Measurements from ENCODE around the gene TMOD3.
"Not testable (repeated sequence)": the region's sequence is repeated elsewhere in the genome, so short reads cannot be mapped to it uniquely, and the experiment has no call there.

TMOD3 gene

GRCh38 chr15:51865317-51865716 is 35.9 kb downstream of the TMOD3 start:
- no peak for DNase-seq

- DNase-seq: no peak
Measured at GRCh38 chr15:51866161-51866560, 36.7 kb downstream of the TMOD3 start.

GRCh38 chr15:51866751-51867150 is 37.3 kb downstream of the TMOD3 start:
- no peak for DNase-seq

- no peak for DNase-seq
Measured at GRCh38 chr15:51869060-51869421, 39.6 kb downstream of the TMOD3 start.

DNA sequence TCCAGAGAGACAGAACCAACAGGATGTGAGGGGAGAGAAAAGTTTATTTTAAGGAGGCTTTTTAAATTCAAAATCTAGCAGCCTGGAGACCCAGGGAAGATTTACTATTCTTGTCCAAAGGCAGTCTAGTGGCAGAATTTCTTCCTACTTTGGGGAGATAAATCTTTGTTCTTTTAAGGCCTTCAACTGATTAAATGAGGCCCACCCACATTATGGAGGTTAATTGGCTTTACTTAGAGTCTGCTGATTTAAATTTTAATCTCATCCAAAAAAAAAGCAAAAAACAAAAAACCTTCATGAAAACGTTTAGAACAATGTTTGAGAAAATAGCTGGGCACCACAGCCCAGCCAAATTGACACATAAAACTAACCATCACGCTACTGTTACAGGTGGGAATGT is 41.3 kb downstream of the TMOD3 start:
- no peak for DNase-seq

DNA sequence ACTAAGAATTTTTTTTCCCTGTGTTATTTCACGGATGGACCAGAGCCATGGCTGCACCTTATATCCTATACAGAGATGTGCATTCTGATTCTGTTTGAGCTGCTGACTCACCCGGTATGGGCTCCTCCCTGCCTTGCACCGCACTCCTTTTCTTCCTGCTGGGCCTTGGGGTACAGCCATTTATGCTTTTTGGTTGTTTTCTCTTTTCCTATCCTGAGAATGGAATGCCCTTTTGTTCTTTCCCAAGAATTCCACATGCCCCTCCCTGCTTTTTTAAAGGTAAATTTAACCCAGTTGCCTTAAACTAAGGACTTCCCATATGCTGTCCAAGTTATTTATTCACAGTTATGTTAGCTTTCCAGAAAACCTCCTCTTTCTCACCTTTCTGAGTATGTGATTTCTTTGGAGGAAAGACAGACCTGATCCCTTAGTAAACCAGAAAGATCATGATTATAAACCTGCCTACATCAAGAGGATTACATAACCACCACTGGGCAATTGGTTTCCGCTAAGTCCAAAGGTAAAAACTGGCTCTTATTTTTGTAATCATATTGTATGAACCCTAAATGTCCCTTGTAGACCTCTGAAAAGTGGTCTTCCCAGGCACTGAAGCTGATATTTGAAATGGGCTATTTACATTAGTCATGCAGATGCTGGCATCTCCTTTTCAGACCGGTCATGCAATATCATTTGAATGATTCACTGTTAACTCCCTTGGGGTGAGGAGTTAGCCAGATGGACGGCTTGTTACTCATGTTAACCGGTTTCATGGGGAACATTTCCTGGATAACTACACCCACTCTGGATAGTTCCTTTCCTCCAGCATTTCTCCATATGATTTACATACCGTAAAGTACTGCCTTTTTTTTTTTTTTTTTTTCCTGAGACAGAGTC is 45.5 kb downstream of the TMOD3 start:
- no peak for DNase-seq

GRCh38 chr15:51876169-51876568 is 46.7 kb downstream of the TMOD3 start:
- no peak for DNase-seq

DNA sequence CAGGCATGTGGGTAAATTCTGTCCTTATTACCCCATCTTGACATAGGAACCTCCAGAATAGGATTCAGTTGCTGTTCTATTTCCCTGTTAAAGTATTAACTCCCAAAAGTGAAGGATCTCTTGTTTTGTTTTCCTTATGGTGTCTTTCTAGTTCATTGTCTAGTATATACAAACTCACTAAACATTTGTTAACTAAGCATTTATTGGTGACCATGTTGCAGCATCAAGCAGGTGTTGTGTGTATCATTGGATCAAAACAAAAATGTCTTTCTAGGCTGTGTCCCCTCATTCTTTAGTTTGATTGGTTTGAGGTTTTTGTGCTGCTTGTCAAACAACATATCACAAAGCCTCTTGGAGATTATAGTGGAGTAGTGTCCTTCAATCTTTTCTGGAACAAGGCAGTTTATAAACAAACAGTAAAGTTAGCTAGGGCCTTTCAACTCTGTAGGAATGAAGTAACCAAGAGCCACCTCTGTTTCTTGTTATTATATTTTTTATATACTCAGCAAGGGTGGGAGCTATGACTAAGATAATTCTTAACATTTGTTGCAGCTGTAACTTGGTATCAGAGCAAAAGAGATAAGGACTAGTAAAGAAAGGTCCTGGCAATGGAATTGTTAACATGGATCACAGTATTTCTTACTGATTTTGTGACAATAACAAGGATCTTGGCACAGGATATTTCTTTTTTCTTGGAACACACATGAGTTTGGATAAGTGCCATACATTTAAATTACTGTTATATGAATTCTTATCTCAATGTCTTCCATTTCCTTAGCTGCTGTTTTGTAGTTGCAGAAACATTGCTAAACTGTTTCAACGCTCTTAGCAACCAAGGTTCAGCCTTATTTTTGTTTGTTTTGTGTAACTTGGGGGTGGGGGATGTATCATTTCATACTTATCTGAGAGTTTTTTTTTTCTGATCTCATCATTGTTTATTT is 49.3 kb downstream of the TMOD3 start:
- no peak for DNase-seq

DNA sequence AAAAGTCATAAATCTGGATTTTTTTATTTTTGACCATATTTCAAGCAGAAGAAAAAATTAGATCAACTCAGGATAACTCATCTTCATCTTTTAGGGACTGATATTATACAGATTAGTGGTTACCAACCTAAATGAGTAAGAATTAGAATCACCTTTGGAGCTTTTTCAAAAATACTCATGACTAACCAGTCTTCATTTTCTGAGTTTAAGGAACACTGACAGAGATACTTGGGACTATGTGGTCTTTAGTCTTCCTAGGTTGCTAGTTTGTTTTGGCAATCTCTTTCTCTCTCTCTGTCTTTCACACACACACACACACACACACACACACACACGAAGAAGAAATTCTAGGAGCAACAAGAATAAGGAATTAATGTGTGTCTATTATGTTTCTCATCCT is 50.1 kb downstream of the TMOD3 start:
- DNase-seq: no peak

GRCh38 chr15:51883271-51883837 is 53.9 kb downstream of the TMOD3 start:
- no peak for DNase-seq

DNA sequence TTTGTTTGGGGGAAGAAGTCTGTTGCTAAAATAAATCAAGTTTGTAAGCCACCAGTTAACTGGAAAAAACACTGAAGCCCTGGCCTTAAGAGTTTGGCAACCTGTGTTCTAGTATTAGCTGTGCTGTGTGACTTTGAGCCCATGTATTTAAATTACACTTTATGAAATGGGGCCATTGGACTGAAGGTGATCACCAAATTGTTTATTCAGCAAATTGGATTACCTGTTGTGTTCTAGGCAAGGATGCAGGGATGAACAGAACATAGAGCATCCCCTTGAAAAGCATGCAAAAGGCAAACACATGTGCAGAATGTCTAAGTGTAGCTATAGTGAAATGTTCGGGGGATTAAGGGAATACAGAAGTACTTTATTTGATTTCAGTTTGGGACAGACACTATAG is 54.6 kb downstream of the TMOD3 start:
- DNase-seq: no peak

DNA sequence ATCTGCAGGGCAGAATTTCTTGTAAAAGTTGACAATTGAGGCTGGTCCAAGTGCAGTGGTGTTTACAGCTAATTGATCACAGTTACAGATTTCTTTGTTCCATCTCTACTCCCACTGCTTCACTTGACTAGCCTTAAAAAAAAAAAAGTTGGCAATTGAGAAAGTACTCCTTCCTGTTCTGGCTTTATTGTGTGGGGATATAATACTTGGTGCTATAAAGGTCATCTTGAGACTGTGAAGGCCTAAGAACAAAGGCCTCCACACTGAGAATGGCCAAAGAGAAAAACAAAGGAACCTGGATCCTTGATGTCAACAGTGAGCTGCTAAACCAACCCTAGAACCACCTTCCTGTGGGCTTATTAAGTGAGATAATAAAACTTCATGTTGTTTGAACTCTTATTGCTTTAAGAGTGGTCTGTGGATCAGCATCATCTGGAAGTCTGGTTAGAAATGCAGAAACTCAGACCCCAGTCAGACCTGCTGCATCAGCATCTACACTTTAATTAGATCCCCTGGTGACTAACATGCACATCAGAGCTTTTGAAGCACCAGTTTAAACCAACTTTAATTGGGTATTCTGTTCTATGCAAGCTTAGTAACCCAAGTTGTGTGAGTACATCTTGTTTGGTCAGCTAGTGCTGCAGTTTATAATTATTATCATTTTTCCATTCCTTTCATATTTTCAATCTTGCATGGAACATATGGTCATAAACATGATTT is 55.2 kb downstream of the TMOD3 start:
- no peak for DNase-seq

DNA sequence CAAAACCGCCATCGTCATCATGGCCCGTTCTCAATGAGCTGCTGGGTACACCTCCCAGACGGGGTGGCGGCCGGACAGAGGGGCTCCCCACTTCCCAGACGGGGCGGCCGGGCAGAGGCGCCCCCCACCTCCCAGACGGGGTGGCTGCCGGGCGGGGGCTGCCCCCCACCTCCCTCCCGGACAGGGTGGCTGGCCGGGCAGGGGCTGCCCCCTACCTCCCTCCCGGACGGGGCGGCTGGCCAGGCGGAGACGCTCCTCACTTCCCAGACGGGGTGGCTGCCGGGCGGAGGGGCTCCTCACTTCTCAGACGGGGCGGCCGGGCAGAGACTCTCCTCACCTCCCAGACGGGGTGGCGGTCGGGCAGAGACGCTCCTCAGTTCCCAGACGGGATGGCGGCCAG is 56.3 kb downstream of the TMOD3 start:
- not testable (repeated sequence) for DNase-seq

DNA sequence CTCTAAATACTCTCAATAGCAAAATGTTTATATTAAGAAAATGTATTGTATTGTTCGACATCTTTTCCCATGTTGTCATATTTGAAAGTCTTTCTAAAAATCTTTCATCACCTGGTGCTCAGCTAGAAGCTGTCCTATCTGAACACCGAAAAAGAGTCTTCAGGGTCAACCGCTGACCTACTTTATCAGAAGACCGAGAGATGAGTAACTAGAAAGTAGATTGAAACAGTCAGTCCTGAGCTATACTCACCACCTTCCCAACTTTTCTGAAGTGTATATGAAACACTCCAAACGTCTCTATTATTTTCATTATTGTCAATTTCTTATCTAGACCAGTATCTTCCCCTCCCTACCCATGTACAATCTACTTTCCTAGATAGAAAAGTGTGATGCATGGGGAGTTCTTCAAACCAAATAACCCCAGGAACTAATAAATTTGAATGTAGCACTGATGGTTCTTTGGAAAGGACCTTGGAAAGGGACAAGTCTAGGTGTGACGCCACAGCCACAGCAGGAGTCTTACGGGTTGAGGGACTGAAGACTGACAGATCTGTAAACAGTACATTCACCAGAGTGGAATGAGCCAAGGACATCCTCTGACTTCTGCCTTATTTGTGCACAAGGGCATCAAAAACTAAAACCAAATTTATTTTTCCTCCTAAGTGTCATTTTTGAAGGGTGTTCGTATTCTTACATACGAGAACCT is 58.6 kb downstream of the TMOD3 start:
- no peak for DNase-seq

GRCh38 chr15:51888593-51889195 is 59.2 kb downstream of the TMOD3 start:
- no peak for DNase-seq

DNA sequence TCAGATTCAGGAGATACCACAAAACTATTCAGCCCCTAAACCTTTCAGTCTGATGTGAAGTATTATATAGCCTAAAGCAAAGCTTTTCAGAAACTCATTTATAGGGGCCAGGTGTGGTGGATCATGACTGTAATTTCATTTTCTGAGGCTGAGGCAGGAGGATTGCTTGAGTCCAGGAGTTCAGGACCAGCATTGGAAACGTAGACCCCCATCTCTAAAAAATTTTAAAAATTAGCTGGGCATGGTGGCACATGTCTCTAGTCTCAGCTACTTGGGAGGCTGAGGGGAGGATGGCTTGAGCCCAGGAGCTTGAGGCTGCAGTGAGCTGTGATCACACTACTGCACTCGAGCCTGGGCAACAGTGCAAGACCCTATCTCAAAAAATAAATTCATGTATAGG is 60.0 kb downstream of the TMOD3 start:
- no peak for DNase-seq

DNA sequence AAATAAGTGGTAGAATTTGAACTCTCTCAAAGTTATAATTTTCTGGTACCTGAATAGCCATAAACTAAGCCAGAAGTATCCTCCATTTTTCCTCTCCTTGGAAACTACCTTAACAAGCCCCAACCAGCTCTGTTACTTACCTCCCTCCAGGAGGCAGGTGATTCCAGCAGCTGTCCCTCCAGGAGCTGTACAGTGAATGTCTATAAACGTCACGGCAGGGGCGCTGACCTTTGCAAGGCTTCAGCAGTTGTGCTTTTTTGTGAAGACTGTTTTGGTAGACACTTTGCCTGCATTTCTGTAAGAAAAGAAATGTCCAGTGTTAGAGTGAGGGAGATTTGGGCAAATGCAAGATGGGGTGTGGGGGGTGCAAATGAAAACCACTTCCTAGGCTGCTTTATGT is 75.0 kb downstream of the TMOD3 start:
- DNase-seq: no peak

- DNase-seq: no peak
Measured at GRCh38 chr15:51904931-51905330, 75.5 kb downstream of the TMOD3 start.

GRCh38 chr15:51907136-51907862 is 77.8 kb downstream of the TMOD3 start:
- DNase-seq: no peak

GRCh38 chr15:51908316-51908715 is 78.9 kb downstream of the TMOD3 start:
- DNase-seq: no peak

DNA sequence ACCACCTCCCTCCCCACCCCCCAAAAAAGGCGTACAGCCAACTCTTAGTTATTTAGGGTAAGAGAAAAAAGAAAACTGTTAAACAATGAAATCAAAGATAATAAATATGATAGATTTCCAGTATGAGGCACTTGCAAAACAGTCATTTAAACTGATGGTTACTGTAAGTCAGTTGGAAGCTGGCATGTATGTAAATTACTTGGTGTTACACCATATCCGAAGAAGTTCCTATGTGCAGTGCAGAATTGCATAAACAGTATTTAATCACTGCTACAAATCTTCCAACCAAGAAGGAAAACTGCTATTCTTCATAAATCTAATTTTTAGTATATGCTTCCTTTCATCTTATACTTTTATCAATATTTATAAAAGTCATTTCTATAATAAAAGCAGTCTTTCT is 80.1 kb downstream of the TMOD3 start:
- DNase-seq: no peak
